BE2C (cell line): Measurements from ENCODE around the gene LIPA.

Experiments
- DNase-seq: peaks from one replicate; pipeline ENCODE4 v3.0.0-alpha.2; 2020
- H3K27me3 ChIP-seq: fragments of 250-450 bp; sonication (Bioruptor Pico); 2 replicates; pipeline ENCODE4 v1.5.1; 2020; ENCODE audit warnings: mild to moderate bottlenecking
- H3K36me3 ChIP-seq: fragments of 250-450 bp; sonication (Bioruptor Pico); 2 replicates; pipeline ENCODE4 v1.5.1; 2020; ENCODE audit warnings: mild to moderate bottlenecking
- H3K4me1 ChIP-seq: fragments of 250-450 bp; sonication (Bioruptor Pico); 2 replicates; pipeline ENCODE4 v1.5.1; 2020
- H3K4me3 ChIP-seq: 2 replicates; pipeline ENCODE4 v1.5.1; 2011; ENCODE audit warnings: low read depth, low read length
- H3K9me3 ChIP-seq: fragments of 250-450 bp; sonication (Bioruptor Pico); 2 replicates; pipeline ENCODE4 v1.5.1; 2020
- TF ChIP-seq, protein P1 (sequence below): IDR thresholded peaks from 2 replicates; pipeline ENCODE4 v1.5.1; 2012; ENCODE audit warnings: mild to moderate bottlenecking, low read depth, low read length

LIPA gene

GRCh38 chr10:89238956-89239644, 12.5 kb downstream of the LIPA start:
- TF ChIP-seq, protein P1, sequence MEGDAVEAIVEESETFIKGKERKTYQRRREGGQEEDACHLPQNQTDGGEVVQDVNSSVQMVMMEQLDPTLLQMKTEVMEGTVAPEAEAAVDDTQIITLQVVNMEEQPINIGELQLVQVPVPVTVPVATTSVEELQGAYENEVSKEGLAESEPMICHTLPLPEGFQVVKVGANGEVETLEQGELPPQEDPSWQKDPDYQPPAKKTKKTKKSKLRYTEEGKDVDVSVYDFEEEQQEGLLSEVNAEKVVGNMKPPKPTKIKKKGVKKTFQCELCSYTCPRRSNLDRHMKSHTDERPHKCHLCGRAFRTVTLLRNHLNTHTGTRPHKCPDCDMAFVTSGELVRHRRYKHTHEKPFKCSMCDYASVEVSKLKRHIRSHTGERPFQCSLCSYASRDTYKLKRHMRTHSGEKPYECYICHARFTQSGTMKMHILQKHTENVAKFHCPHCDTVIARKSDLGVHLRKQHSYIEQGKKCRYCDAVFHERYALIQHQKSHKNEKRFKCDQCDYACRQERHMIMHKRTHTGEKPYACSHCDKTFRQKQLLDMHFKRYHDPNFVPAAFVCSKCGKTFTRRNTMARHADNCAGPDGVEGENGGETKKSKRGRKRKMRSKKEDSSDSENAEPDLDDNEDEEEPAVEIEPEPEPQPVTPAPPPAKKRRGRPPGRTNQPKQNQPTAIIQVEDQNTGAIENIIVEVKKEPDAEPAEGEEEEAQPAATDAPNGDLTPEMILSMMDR, result no peak
- DNase-seq, result no peak
- Histone ChIP-seq H3K4me3 (no peak overlapping the region), H3K9me3 (no peaks in the 10 kb centered on the region), H3K4me1 (no peaks in the 10 kb centered on the region), H3K36me3 (no peaks in the 10 kb centered on the region), H3K27me3 (no peaks in the 10 kb centered on the region)

DNA sequence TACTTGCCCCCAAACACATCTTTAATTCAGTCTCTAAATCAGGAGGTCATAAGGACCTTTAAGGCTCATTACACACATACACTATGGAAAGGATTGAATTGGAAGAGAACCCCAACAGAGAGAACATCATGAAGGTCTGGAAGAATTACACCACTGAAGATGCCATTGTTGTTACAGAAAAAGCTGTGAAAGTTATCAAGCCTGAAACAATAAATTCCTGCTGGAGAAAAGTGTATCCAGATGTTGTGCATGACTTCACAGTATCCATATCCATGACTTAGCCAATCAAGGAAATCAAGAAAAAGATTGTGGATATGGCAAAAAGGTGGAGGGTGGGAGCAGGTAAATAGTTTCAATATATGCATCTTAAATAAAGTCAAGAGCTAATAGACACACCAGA, 13.7 kb downstream of the LIPA start:
- H3K36me3 ChIP-seq, result no peaks in the 10 kb centered on the region
- no peaks in the 10 kb centered on the region for H3K27me3 ChIP-seq

GRCh38 chr10:89236226-89236797, 15.3 kb downstream of the LIPA start:
- H3K4me1 ChIP-seq, result no peaks in the 10 kb centered on the region
- no peaks in the 10 kb centered on the region for H3K9me3 ChIP-seq
- no peaks in the 10 kb centered on the region for H3K36me3 ChIP-seq
- TF ChIP-seq, protein P1, result no peak
- no peak overlapping the region for H3K4me3 ChIP-seq
- no peak for DNase-seq
- no peaks in the 10 kb centered on the region for H3K27me3 ChIP-seq

More for the DNA sequence above, 13.7 kb downstream of the LIPA start:
- DNase-seq, result no peak
- TF ChIP-seq, protein P1, result no peak
- H3K4me1 ChIP-seq, result no peaks in the 10 kb centered on the region
- no peaks in the 10 kb centered on the region for H3K9me3 ChIP-seq
- no peak overlapping the region for H3K4me3 ChIP-seq

GRCh38 chr10:89235073-89235798, 16.3 kb downstream of the LIPA start:
- no peak overlapping the region for H3K4me3 ChIP-seq
- H3K27me3 ChIP-seq, result no peaks in the 10 kb centered on the region
- no peak for DNase-seq
- TF ChIP-seq, protein P1, result no peak
- H3K36me3 ChIP-seq, result no peaks in the 10 kb centered on the region
- no peaks in the 10 kb centered on the region for H3K9me3 ChIP-seq
- H3K4me1 ChIP-seq, result no peaks in the 10 kb centered on the region

DNA sequence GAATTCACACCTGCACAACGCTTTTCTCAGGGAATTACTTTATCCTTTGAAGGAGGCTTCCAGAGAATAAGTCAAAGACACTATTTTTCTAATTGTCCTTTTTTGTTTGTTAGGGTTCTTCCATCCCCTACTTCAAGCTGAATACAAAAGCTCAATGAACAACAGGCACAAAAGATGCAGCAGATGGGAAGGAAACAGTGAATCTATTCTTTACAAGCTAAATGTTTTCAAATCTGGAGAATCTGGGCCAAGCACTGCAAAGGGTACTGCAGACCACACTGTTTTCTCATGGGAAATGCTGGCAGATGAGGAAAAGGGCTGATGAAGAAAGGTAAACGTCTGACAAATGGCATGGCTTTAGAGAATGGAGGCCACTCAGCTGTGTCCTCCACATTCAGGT, 18.5 kb downstream of the LIPA start:
- Histone ChIP-seq H3K4me3 (no peak overlapping the region), H3K27me3 (no peaks in the 10 kb centered on the region), H3K4me1 (no peaks in the 10 kb centered on the region), H3K36me3 (no peaks in the 10 kb centered on the region), H3K9me3 (no peaks in the 10 kb centered on the region)
- TF ChIP-seq, protein P1, result no peak
- no peak for DNase-seq

DNA sequence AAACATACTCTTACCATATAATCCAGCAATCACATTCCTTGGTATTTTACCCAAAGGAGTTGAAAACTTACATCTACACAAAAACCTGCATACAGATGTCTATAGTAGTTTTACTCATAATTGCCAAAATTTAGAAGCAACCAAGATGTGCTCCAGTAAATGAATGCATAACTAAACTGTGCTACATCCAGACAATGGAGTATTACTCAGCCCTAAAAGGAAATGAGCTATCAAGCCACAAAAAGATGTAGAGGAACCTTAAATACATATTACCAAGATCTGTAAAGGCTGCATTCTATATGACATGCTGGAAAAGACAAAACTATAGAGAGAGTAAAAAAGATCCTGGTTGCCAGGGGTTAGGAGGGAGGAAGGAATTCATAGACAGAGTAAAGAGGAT, 22.6 kb downstream of the LIPA start:
- H3K27me3 ChIP-seq, result no peaks in the 10 kb centered on the region
- H3K4me3 ChIP-seq, result no peak overlapping the region
- TF ChIP-seq, protein P1, result no peak
- no peaks in the 10 kb centered on the region for H3K9me3 ChIP-seq
- H3K4me1 ChIP-seq, result no peaks in the 10 kb centered on the region
- no peak for DNase-seq
- H3K36me3 ChIP-seq, result no peaks in the 10 kb centered on the region
